ENCODE measurements around the gene SLC43A1. TPM values are rescaled to one million over a fixed set of nuclear protein-coding genes. Genes with fewer than 3 reads are reported as not detected.

SLC43A1 gene
- total RNA-seq, 2 donors from 2014 or later, result 8.4 to 9.1 TPM

DNA sequence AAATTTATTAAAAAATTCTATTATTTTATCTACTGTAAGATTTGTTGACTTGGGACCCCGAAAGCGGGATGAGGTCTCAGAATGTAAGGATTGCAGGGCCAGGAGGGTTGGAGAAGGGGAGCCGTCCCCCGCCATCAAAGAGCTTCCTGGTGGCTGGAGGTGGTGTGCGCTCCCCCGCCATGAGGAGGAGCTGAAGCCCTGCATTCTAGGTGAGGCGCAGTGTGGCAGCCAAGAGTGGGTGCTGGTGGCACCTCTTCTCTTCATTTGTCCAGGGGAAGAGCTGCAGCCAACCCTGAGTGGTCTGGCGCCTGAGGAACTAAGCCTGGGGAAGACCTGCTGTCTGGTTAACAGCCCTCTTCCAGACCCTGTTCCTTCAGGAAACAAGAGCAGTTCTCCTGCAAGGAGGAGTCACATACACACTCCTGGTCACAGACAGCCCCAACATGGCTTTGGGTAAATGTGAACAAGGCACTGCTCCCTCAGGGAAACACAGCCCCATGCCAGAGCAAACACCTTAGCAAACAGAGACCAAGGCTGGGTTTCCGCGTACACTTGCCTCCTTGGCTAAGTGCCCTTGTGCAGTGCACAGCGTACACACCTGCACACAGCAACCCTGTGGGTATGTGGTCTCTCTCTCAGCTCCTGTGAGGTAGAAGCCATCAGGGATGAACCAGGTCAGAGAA, 37.9 kb downstream of the SLC43A1 start:
- peaks cover 12% of the 10 kb centered on the region for H3K4me1 Mint-ChIP-seq
- H3K4me1 ChIP-seq (ENCODE audit: control insufficient read depth, insufficient read depth, low read length), result no peaks in the 10 kb centered on the region
- peaks cover 98% of the 10 kb centered on the region for H3K27me3 Mint-ChIP-seq (ENCODE audit: insufficient read depth)

GRCh38 chr11:57476757-57477506, 38.6 kb downstream of the SLC43A1 start:
- Histone ChIP-seq H3K4me3 (ENCODE audit: low read length) (peak overlapping the region; percentile 45), H3K4me1 (ENCODE audit: control insufficient read depth, insufficient read depth, low read length) (no peaks in the 10 kb centered on the region), H3K27ac (ENCODE audit: low read depth, low read length) (no peak overlapping the region), H3K9me3 (ENCODE audit: control insufficient read depth, low read length) (no peaks in the 10 kb centered on the region), H3K9ac (ENCODE audit: extremely low read depth, low read length, poor library complexity, severe bottlenecking) (no peak overlapping the region), H3K36me3 (ENCODE audit: control insufficient read depth, insufficient read depth, low read length) (no peaks in the 10 kb centered on the region), H3K27me3 (ENCODE audit: control insufficient read depth, insufficient read depth, low read length, poor library complexity, severe bottlenecking) (peaks cover 94% of the 10 kb centered on the region)
- peaks cover 8% of the 10 kb centered on the region for H3K4me1 Mint-ChIP-seq
- peak overlapping the region; percentile 49 for H3K4me3 Mint-ChIP-seq
- DNase-seq, result peak; percentile 81
- no peaks in the 10 kb centered on the region for H3K9me3 Mint-ChIP-seq
- H3K36me3 Mint-ChIP-seq (ENCODE audit: low read depth), result no peaks in the 10 kb centered on the region
- TF ChIP-seq, protein P1, sequence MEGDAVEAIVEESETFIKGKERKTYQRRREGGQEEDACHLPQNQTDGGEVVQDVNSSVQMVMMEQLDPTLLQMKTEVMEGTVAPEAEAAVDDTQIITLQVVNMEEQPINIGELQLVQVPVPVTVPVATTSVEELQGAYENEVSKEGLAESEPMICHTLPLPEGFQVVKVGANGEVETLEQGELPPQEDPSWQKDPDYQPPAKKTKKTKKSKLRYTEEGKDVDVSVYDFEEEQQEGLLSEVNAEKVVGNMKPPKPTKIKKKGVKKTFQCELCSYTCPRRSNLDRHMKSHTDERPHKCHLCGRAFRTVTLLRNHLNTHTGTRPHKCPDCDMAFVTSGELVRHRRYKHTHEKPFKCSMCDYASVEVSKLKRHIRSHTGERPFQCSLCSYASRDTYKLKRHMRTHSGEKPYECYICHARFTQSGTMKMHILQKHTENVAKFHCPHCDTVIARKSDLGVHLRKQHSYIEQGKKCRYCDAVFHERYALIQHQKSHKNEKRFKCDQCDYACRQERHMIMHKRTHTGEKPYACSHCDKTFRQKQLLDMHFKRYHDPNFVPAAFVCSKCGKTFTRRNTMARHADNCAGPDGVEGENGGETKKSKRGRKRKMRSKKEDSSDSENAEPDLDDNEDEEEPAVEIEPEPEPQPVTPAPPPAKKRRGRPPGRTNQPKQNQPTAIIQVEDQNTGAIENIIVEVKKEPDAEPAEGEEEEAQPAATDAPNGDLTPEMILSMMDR (conservative IDR thresholded peaks at IDR 0.05), result peak; percentile 68
- 16 to 31% methylated on average over 10 to 27 of the region's 27 CpGs for WGBS, 2 experiments (ENCODE audit: insufficient coverage in 1 of 2, insufficient read length in 1 of 2)
- no peak overlapping the region for H3K27ac Mint-ChIP-seq
- peaks cover 98% of the 10 kb centered on the region for H3K27me3 Mint-ChIP-seq (ENCODE audit: insufficient read depth)

More for the DNA sequence above, 37.9 kb downstream of the SLC43A1 start:
- Histone ChIP-seq H3K27ac (ENCODE audit: low read depth, low read length) (no peak overlapping the region), H3K27me3 (ENCODE audit: control insufficient read depth, insufficient read depth, low read length, poor library complexity, severe bottlenecking) (peaks cover 98% of the 10 kb centered on the region), H3K9me3 (ENCODE audit: control insufficient read depth, low read length) (no peaks in the 10 kb centered on the region), H3K36me3 (ENCODE audit: control insufficient read depth, insufficient read depth, low read length) (no peaks in the 10 kb centered on the region), H3K9ac (ENCODE audit: extremely low read depth, low read length, poor library complexity, severe bottlenecking) (no peak overlapping the region), H3K4me3 (ENCODE audit: low read length) (no peak overlapping the region)
- no peaks in the 10 kb centered on the region for H3K36me3 Mint-ChIP-seq (ENCODE audit: low read depth)
- 82 to 84% methylated on average over 8 to 11 of the region's 11 CpGs for WGBS, 2 experiments (ENCODE audit: insufficient coverage in 1 of 2, insufficient read length in 1 of 2)
- H3K4me3 Mint-ChIP-seq, result no peak overlapping the region
- no peaks in the 10 kb centered on the region for H3K9me3 Mint-ChIP-seq
- no peak overlapping the region for H3K27ac Mint-ChIP-seq
- TF ChIP-seq, protein P1 (conservative IDR thresholded peaks at IDR 0.05), result no peak
- DNase-seq, result no peak

DNA sequence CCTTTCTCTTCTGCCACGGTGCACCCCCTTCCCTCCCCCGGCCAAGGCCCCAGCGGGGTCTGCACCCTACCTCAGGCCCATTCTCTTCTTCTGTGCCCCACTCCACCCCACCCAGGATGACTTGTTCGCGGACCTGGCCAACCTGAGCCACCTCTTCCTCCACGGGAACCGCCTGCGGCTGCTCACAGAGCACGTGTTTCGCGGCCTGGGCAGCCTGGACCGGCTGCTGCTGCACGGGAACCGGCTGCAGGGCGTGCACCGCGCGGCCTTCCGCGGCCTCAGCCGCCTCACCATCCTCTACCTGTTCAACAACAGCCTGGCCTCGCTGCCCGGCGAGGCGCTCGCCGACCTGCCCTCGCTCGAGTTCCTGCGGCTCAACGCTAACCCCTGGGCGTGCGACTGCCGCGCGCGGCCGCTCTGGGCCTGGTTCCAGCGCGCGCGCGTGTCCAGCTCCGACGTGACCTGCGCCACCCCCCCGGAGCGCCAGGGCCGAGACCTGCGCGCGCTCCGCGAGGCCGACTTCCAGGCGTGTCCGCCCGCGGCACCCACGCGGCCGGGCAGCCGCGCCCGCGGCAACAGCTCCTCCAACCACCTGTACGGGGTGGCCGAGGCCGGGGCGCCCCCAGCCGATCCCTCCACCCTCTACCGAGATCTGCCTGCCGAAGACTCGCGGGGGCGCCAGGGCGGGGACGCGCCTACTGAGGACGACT, 39.3 kb downstream of the SLC43A1 start:
- no peaks in the 10 kb centered on the region for H3K4me1 ChIP-seq (ENCODE audit: control insufficient read depth, insufficient read depth, low read length)
- Mint-ChIP-seq H3K4me1 (peaks cover 5% of the 10 kb centered on the region), H3K4me3 (peak overlapping the region; percentile 49), H3K27ac (no peak overlapping the region), H3K9me3 (no peaks in the 10 kb centered on the region), H3K36me3 (ENCODE audit: low read depth) (no peaks in the 10 kb centered on the region), H3K27me3 (ENCODE audit: insufficient read depth) (peaks cover 97% of the 10 kb centered on the region)
- no peaks in the 10 kb centered on the region for H3K36me3 ChIP-seq (ENCODE audit: control insufficient read depth, insufficient read depth, low read length)
- peak; percentile 77 for DNase-seq
- TF ChIP-seq, protein P1 (conservative IDR thresholded peaks at IDR 0.05), result no peak
- H3K27me3 ChIP-seq (ENCODE audit: control insufficient read depth, insufficient read depth, low read length, poor library complexity, severe bottlenecking), result peaks cover 91% of the 10 kb centered on the region
- WGBS, 2 experiments (ENCODE audit: insufficient coverage in 1 of 2, insufficient read length in 1 of 2), result 4 to 9% methylated on average over 26 to 80 of the region's 80 CpGs
- no peak overlapping the region for H3K27ac ChIP-seq (ENCODE audit: low read depth, low read length)
- H3K9ac ChIP-seq (ENCODE audit: extremely low read depth, low read length, poor library complexity, severe bottlenecking), result no peak overlapping the region
- H3K9me3 ChIP-seq (ENCODE audit: control insufficient read depth, low read length), result no peaks in the 10 kb centered on the region
- peak overlapping the region; percentile 45 for H3K4me3 ChIP-seq (ENCODE audit: low read length)

Data from endodermal cell (in vitro differentiated cells).